ENCODE measurements around the gene SEMA4D.

SEMA4D gene

GRCh38 chr9:89527084-89527483 lies 29.2 kb upstream of the SEMA4D start:
- DNase-seq, result no peak

- DNase-seq, result no peak
Observed at GRCh38 chr9:89526667-89527066, 28.8 kb upstream of the SEMA4D start.

GRCh38 chr9:89525446-89526374 lies 27.8 kb upstream of the SEMA4D start:
- no peak for DNase-seq

- DNase-seq, result no peak
Observed at GRCh38 chr9:89524963-89525362, 27.1 kb upstream of the SEMA4D start.

- no peak for DNase-seq
Observed at GRCh38 chr9:89523948-89524347, 26.0 kb upstream of the SEMA4D start.

- no peak for DNase-seq
Observed at GRCh38 chr9:89522959-89523285, 25.0 kb upstream of the SEMA4D start.

GRCh38 chr9:89522261-89522958 lies 24.5 kb upstream of the SEMA4D start:
- DNase-seq, result no peak

- DNase-seq, result no peak
Observed at GRCh38 chr9:89519366-89519805, 21.5 kb upstream of the SEMA4D start.

GRCh38 chr9:89518466-89519365 lies 20.8 kb upstream of the SEMA4D start:
- DNase-seq, result no peak

- DNase-seq, result no peak
Observed at GRCh38 chr9:89515416-89515815, 17.5 kb upstream of the SEMA4D start.

- DNase-seq, result no peak
Observed at GRCh38 chr9:89514956-89515355, 17.0 kb upstream of the SEMA4D start.

GRCh38 chr9:89514337-89514736 lies 16.4 kb upstream of the SEMA4D start:
- DNase-seq, result no peak

GRCh38 chr9:89513837-89514236 lies 15.9 kb upstream of the SEMA4D start:
- no peak for DNase-seq

- no peak for DNase-seq
Observed at GRCh38 chr9:89512382-89512781, 14.5 kb upstream of the SEMA4D start.

GRCh38 chr9:89508951-89509615 lies 11.2 kb upstream of the SEMA4D start:
- DNase-seq, result no peak

GRCh38 chr9:89505911-89506310 lies 8.0 kb upstream of the SEMA4D start:
- DNase-seq, result no peak

GRCh38 chr9:89505048-89505447 lies 7.1 kb upstream of the SEMA4D start:
- DNase-seq, result no peak

- no peak for DNase-seq
Observed at GRCh38 chr9:89502671-89503070, 4.8 kb upstream of the SEMA4D start.

GRCh38 chr9:89502038-89502601 lies 4.2 kb upstream of the SEMA4D start:
- DNase-seq, result no peak

GRCh38 chr9:89501311-89501898 lies 3.5 kb upstream of the SEMA4D start:
- no peak for DNase-seq

- DNase-seq, result no peak
Observed at GRCh38 chr9:89500008-89500407, 2.1 kb upstream of the SEMA4D start.
